ENCODE measurements around the gene HOOK2. TPM values are rescaled to one million over a fixed set of nuclear protein-coding genes. Genes with fewer than 3 reads are reported as not detected.

The HOOK2 gene
- total RNA-seq, 1 experiment from 2014 or later = 74.2 TPM

- ChIA-PET POLR2A (interaction anchor here (0.6 to 1.0 kb wide), 2 partner anchors 18 to 194 kb away, joined by 3 read pairs; partner anchors contain the start of gene JUNB), CTCF (interaction anchor here (0.6 to 1.2 kb wide), 5 partner anchors 13 to 611 kb away, joined by 3 to 5 read pairs (median 3); partner anchors contain the start of gene ZNF136)
- no peaks in the 10 kb centered on the region for H3K27me3 ChIP-seq (replicated peaks; ENCODE audit: control insufficient read depth, insufficient read depth, low read length)
- peaks cover 7% of the 10 kb centered on the region for H3K4me1 ChIP-seq
- no peak overlapping the region for H3K4me3 ChIP-seq (ENCODE audit: low read depth, low read length)
- Mint-ChIP-seq H3K36me3 (ENCODE audit: insufficient read depth, unreplicated experiment) (peaks cover 33% of the 10 kb centered on the region), H3K4me3 (ENCODE audit: unreplicated experiment) (no peak overlapping the region), H3K27ac (ENCODE audit: unreplicated experiment) (no peak overlapping the region), H3K4me1 (ENCODE audit: low read depth, unreplicated experiment) (peaks cover 13% of the 10 kb centered on the region), H3K9me3 (ENCODE audit: unreplicated experiment) (no peaks in the 10 kb centered on the region), H3K27me3 (ENCODE audit: insufficient read depth, unreplicated experiment) (no peaks in the 10 kb centered on the region)
- DNase-seq = no peak
- no TSS peak for BruUV-seq (replicated peaks)
- intact Hi-C loops (cut with micrococcal nuclease; ENCODE audit: unreplicated experiment) = no loop called here
- H3K9me3 ChIP-seq = no peaks in the 10 kb centered on the region
- no peak for TF ChIP-seq CTCF (IDR thresholded peaks at IDR 0.05; ENCODE audit: insufficient read depth in 1 of 2, low read depth in 1 of 2, low read length in 1 of 2, severe bottlenecking in 1 of 2, unreplicated experiment in 1 of 2)
- no peaks in the 10 kb centered on the region; the same call in 1 of the 2 replicates for H3K36me3 ChIP-seq (ENCODE audit: control insufficient read depth, insufficient read depth, low read length)
Measured at GRCh38 chr19:12773571-12773970, 1.8 kb downstream of the HOOK2 start.

GRCh38 chr19:12772323-12772722 is 3.0 kb downstream of the HOOK2 start:
- Histone ChIP-seq H3K9me3 (no peaks in the 10 kb centered on the region), H3K4me3 (ENCODE audit: low read depth, low read length) (no peak overlapping the region), H3K36me3 (ENCODE audit: control insufficient read depth, insufficient read depth, low read length) (no peaks in the 10 kb centered on the region; the same call in none of the 2 replicates), H3K4me1 (peaks cover 7% of the 10 kb centered on the region), H3K27me3 (replicated peaks; ENCODE audit: control insufficient read depth, insufficient read depth, low read length) (no peaks in the 10 kb centered on the region)
- H3K4me3 Mint-ChIP-seq (ENCODE audit: unreplicated experiment) = no peak overlapping the region
- CTCF ChIA-PET = interaction anchor here (1.0 to 1.2 kb wide), 2 partner anchors 12 to 15 kb away, joined by 3 read pairs; no protein-coding TSS in a partner anchor
- POLR2A ChIA-PET = no interaction called here
- no peak overlapping the region for H3K27ac Mint-ChIP-seq (ENCODE audit: unreplicated experiment)
- intact Hi-C loops (cut with micrococcal nuclease; ENCODE audit: unreplicated experiment) = no loop called here
- DNase-seq = no peak
- TF ChIP-seq CTCF (IDR thresholded peaks at IDR 0.05; ENCODE audit: insufficient read depth in 1 of 2, low read depth in 1 of 2, low read length in 1 of 2, severe bottlenecking in 1 of 2, unreplicated experiment in 1 of 2) = no peak
- peaks cover 13% of the 10 kb centered on the region for H3K4me1 Mint-ChIP-seq (ENCODE audit: low read depth, unreplicated experiment)
- H3K27me3 Mint-ChIP-seq (ENCODE audit: insufficient read depth, unreplicated experiment) = no peaks in the 10 kb centered on the region
- H3K36me3 Mint-ChIP-seq (ENCODE audit: insufficient read depth, unreplicated experiment) = peaks cover 28% of the 10 kb centered on the region
- no peaks in the 10 kb centered on the region for H3K9me3 Mint-ChIP-seq (ENCODE audit: unreplicated experiment)
- no TSS peak for BruUV-seq (replicated peaks)

GRCh38 chr19:12770922-12771321 is 4.4 kb downstream of the HOOK2 start:
- peaks cover 13% of the 10 kb centered on the region for H3K4me1 Mint-ChIP-seq (ENCODE audit: low read depth, unreplicated experiment)
- no peaks in the 10 kb centered on the region for H3K27me3 Mint-ChIP-seq (ENCODE audit: insufficient read depth, unreplicated experiment)
- Histone ChIP-seq H3K4me1 (peaks cover 7% of the 10 kb centered on the region), H3K9me3 (no peaks in the 10 kb centered on the region), H3K4me3 (ENCODE audit: low read depth, low read length) (no peak overlapping the region), H3K36me3 (ENCODE audit: control insufficient read depth, insufficient read depth, low read length) (no peaks in the 10 kb centered on the region; the same call in none of the 2 replicates), H3K27me3 (replicated peaks; ENCODE audit: control insufficient read depth, insufficient read depth, low read length) (no peaks in the 10 kb centered on the region)
- ChIA-PET POLR2A (no interaction called here), CTCF (no interaction called here)
- intact Hi-C loops (cut with micrococcal nuclease; ENCODE audit: unreplicated experiment) = no loop called here
- no peak overlapping the region for H3K27ac Mint-ChIP-seq (ENCODE audit: unreplicated experiment)
- no peaks in the 10 kb centered on the region for H3K9me3 Mint-ChIP-seq (ENCODE audit: unreplicated experiment)
- BruUV-seq (replicated peaks) = no TSS peak
- DNase-seq = no peak
- no peak overlapping the region for H3K4me3 Mint-ChIP-seq (ENCODE audit: unreplicated experiment)
- peaks cover 32% of the 10 kb centered on the region for H3K36me3 Mint-ChIP-seq (ENCODE audit: insufficient read depth, unreplicated experiment)
- TF ChIP-seq CTCF (IDR thresholded peaks at IDR 0.05; ENCODE audit: insufficient read depth in 1 of 2, low read depth in 1 of 2, low read length in 1 of 2, severe bottlenecking in 1 of 2, unreplicated experiment in 1 of 2) = no peak

Data from Caco-2 (cell line).